Neuronal stem cell (in vitro differentiated cells): Measurements from ENCODE around the gene UBE2QL1.

ENCODE experiments used
- DNase-seq: peaks from one replicate; pipeline ENCODE4 v3.0.0-alpha.2; 2013; ENCODE audit warnings: low spot score
- H2AFZ ChIP-seq: one replicate; pipeline ENCODE4 v1.6.1; 2013; ENCODE audit warnings: mild to moderate bottlenecking, low read length, inconsistent platforms
- H2AK5ac ChIP-seq: 2 replicates; pipeline ENCODE4 v1.6.1; 2013; ENCODE audit warnings: low read depth, mild to moderate bottlenecking, inconsistent platforms, low read length, moderate library complexity, mixed read lengths
- H2BK120ac ChIP-seq: 2 replicates; pipeline ENCODE4 v1.6.1; 2013; ENCODE audit warnings: low read depth, mild to moderate bottlenecking, inconsistent platforms, low read length, moderate library complexity, mixed read lengths
- H2BK12ac ChIP-seq: one replicate; pipeline ENCODE4 v1.6.1; 2013; ENCODE audit warnings: low read length, inconsistent platforms
- H2BK15ac ChIP-seq: 2 replicates; pipeline ENCODE4 v1.6.1; 2013; ENCODE audit warnings: mild to moderate bottlenecking, low read length, inconsistent platforms, mixed read lengths
- H2BK5ac ChIP-seq: one replicate; pipeline ENCODE4 v1.6.1; 2013; ENCODE audit warnings: inconsistent platforms, mild to moderate bottlenecking, low read length, moderate library complexity
- H3K14ac ChIP-seq: one replicate; pipeline ENCODE4 v1.6.1; 2013; ENCODE audit warnings: low read length, inconsistent platforms
- H3K18ac ChIP-seq: 2 replicates; pipeline ENCODE4 v1.6.1; 2013; ENCODE audit warnings: low read length, inconsistent platforms
- H3K23ac ChIP-seq: 2 replicates; pipeline ENCODE4 v1.6.1; 2013; ENCODE audit warnings: low read depth, mild to moderate bottlenecking, mixed read lengths, low read length, inconsistent platforms; ENCODE audit not compliant: poor library complexity
- H3K27ac ChIP-seq: replicated peaks from 3 replicates; pipeline ENCODE4 v1.5.1; 2013; ENCODE audit warnings: low read length, inconsistent platforms
- H3K27me3 ChIP-seq, 3 experiments: 2 replicates each; pipeline ENCODE4 v1.6.1; 2013; ENCODE audit warnings: low read length in 3 of 3, mild to moderate bottlenecking in 2 of 3, inconsistent platforms in 1 of 3, low read depth in 1 of 3, mixed read lengths in 1 of 3, moderate library complexity in 1 of 3; ENCODE audit not compliant: control insufficient read depth in 3 of 3, insufficient read depth in 3 of 3
- H3K36me3 ChIP-seq, 2 donors: replicated peaks in 1 of 2; 2 replicates each; pipeline ENCODE4 v1.6.1; 2013; ENCODE audit warnings: low read length in 2 of 2; ENCODE audit not compliant: control insufficient read depth in 2 of 2, insufficient read depth in 2 of 2
- H3K4ac ChIP-seq: 2 replicates; pipeline ENCODE4 v1.6.1; 2013; ENCODE audit warnings: inconsistent platforms, mild to moderate bottlenecking, low read length, moderate library complexity
- H3K4me1 ChIP-seq, 2 donors: 1 replicate in 1 of 2; 2 replicates in 1 of 2; pipeline ENCODE4 v1.6.1; 2013; ENCODE audit warnings: low read length in 2 of 2, low read depth in 1 of 2; ENCODE audit not compliant: control insufficient read depth in 2 of 2, insufficient read depth in 1 of 2
- H3K4me2 ChIP-seq: one replicate; pipeline ENCODE4 v1.6.1; 2013; ENCODE audit warnings: mild to moderate bottlenecking, low read length, inconsistent platforms; ENCODE audit not compliant: insufficient read depth, poor library complexity, severe bottlenecking
- H3K4me3 ChIP-seq, 2 donors: 2 replicates each; pipeline ENCODE4 v1.5.1; 2013; ENCODE audit warnings: low read length in 2 of 2, mild to moderate bottlenecking in 2 of 2, inconsistent platforms in 1 of 2, moderate library complexity in 1 of 2
- H3K79me1 ChIP-seq: one replicate; pipeline ENCODE4 v1.6.1; 2013; ENCODE audit warnings: low read depth, mild to moderate bottlenecking, inconsistent platforms, low read length, moderate library complexity
- H3K9ac ChIP-seq: one replicate; pipeline ENCODE4 v1.6.1; 2013; ENCODE audit warnings: mild to moderate bottlenecking, low read depth, low read length, inconsistent platforms; ENCODE audit not compliant: poor library complexity
- H3K9me3 ChIP-seq, 2 donors: replicated peaks in 1 of 2; 2 replicates each; pipeline versions ENCODE3 to v1.6.1; 2013; ENCODE audit warnings: low read length in 2 of 2, mild to moderate bottlenecking in 2 of 2, inconsistent platforms in 1 of 2, low read depth in 1 of 2, mixed read lengths in 1 of 2, moderate library complexity in 1 of 2; ENCODE audit not compliant: control insufficient read depth in 2 of 2, insufficient read depth in 1 of 2
- H4K8ac ChIP-seq: one replicate; pipeline ENCODE4 v1.6.1; 2013; ENCODE audit warnings: low read depth, mild to moderate bottlenecking, inconsistent platforms, low read length, moderate library complexity
- H4K91ac ChIP-seq: one replicate; pipeline ENCODE4 v1.6.1; 2013; ENCODE audit warnings: low read length, low read depth, mild to moderate bottlenecking, inconsistent platforms; ENCODE audit not compliant: poor library complexity
- WGBS, 2 donors: extraction: QIAGEN DNeasy Blood & Tissue Kit; methylation state at CpG; one replicate each; pipeline ENCODE4 v1.1.7; 2013; ENCODE audit warnings: missing lambda C conversion rate in 2 of 2, mixed read lengths in 1 of 2; ENCODE audit not compliant: insufficient read length in 2 of 2, insufficient replicate concordance in 1 of 2; ENCODE audit errors: extremely low coverage in 2 of 2; 5-methylcytosine and 5-hydroxymethylcytosine counted together

The UBE2QL1 gene

DNA sequence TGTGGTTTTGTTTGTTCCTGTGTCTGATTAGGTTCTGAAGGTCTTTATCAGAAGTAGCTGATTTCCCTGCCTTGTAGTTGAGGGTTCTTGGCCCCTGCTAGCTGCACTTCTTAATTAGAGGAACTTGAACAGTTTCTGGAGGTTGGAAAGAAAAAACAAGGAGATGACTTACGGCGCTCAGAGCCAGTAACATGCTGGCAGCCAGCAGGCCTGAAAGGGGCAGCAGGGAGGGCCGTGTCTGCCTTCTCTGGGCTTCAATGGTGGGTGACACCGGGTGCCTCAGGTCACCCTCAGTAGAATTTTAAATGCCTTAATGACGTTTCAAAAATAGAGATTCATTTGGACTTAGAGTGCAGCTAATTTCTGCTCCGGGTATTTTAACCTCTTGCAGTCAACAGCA lies 15.8 kb downstream of the UBE2QL1 start:
- Histone ChIP-seq H3K9me3 (no peaks in the 10 kb centered on the region), H2BK5ac (no peak overlapping the region), H3K4me2 (no peak overlapping the region), H3K27me3 (peaks cover 0 to 27% (median 0%) of the 10 kb centered on the region in 3 experiments), H2AK5ac (no peak overlapping the region), H3K79me1 (no peaks in the 10 kb centered on the region), H3K23ac (no peak overlapping the region), H3K4me3 (no peak overlapping the region), H3K4me1 (peaks cover 0 to 19% of the 10 kb centered on the region in 2 donors), H3K27ac (no peak overlapping the region), H3K18ac (no peak overlapping the region), H2BK120ac (no peak overlapping the region), H2BK15ac (no peak overlapping the region), H3K14ac (no peak overlapping the region), H2AFZ (no peak overlapping the region), H4K8ac (no peak overlapping the region), H3K4ac (no peak overlapping the region), H3K36me3 (no peaks in the 10 kb centered on the region), H4K91ac (no peak overlapping the region), H2BK12ac (no peak overlapping the region), H3K9ac (no peak overlapping the region)
- WGBS, 2 donors = no CpG with 5 or more reads among the region's 6 CpGs
- DNase-seq = no peak

DNA sequence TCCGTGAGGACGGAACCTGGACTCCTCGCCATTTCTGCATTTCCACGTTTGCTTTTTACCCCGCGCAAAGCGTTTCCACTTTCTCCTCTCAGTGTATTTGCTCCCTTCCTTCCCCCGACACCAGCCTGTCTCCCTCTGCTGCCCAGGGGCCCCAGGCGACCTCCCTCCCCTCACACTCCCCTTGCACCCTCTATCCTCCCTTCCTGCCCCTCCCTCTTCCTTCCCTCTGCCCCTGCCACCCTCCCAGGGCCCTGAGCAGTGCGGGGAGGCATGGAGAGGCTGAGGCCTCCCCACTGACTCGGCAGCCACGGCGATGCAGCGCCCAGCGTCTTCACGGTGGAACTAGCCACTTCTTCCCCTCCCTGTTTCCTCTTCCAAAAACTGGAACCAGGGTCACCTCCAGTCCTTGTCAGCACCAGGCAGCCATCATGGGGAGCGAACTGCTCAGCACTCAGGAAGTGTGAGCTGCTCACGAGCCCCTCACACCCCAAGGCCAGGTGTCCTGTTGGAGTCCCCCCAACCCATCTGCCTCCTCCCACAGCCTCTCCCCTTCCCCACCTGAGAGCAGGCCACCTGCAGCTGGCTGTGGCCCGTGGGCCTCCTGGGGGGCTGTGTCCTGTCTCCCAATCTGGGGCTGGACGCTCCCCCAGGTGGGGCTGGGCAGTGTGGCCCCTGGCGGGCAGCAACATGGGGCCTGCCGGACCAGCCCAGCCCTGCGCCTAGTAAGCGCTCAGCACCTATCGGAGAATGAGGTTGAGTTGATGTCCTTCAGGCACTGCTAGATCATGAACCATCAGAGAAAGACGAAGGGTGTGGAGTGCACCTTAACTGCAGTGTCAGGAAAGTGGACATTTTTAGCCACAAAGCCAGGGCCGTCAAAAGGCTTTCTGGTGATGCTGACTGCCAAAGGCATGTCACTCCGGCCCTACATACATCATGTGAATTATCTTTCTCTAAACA lies 17.5 kb downstream of the UBE2QL1 start:
- peak overlapping the region; percentile 49 for H3K23ac ChIP-seq
- peak overlapping the region; percentile 67 for H3K14ac ChIP-seq
- peak overlapping the region; percentile 47 for H2BK5ac ChIP-seq
- no peak overlapping the region for H4K91ac ChIP-seq
- H3K4ac ChIP-seq = peak overlapping the region; percentile 72
- H3K9ac ChIP-seq = peak overlapping the region; percentile 72
- peaks cover 0 to 19% of the 10 kb centered on the region in 2 donors for H3K4me1 ChIP-seq
- no peak overlapping the region for H3K4me2 ChIP-seq
- H2AK5ac ChIP-seq = peak overlapping the region; percentile 95
- H4K8ac ChIP-seq = peak overlapping the region; percentile 84
- H2AFZ ChIP-seq = no peak overlapping the region
- no CpG with 5 or more reads among the region's 28 CpGs for WGBS, 2 donors
- peak overlapping the region; percentile 54 for H2BK15ac ChIP-seq
- no peak overlapping the region for H3K4me3 ChIP-seq
- H2BK12ac ChIP-seq = peak overlapping the region; percentile 76
- no peaks in the 10 kb centered on the region for H3K9me3 ChIP-seq
- no peaks in the 10 kb centered on the region for H3K36me3 ChIP-seq
- no peaks in the 10 kb centered on the region for H3K79me1 ChIP-seq
- no peak for DNase-seq
- H3K27ac ChIP-seq = no peak overlapping the region
- H3K27me3 ChIP-seq = peaks cover 0 to 32% (median 0%) of the 10 kb centered on the region in 3 experiments
- peak overlapping the region; percentile 55 for H2BK120ac ChIP-seq
- H3K18ac ChIP-seq = peak overlapping the region; percentile 93

DNA sequence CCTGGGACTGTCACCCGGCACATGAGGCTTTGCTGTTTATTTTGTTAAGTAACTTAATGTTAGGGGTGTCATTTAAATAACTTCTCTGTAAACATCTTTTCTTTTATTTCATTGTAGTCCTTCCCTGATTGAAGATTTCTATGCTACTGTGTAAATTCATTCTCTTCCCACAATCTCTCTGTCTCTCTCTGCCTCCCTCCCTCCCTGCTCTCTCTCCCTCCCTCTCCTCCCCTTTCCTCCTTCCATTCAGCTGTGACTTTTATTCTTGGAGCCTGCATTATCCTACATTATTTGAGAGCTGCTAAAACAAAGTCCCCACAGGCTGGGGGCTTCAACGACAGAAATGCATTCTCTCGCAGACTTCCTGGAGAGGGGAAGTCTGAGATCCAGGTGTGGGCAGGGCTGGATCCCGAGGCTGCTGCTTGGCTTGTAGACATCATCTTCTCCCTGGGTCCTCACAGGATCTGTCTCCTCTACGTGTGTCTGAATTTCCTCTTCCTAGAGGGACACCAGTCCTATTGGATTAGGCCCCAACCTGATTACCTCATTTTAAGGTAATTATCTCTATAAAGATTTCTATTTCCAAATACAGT lies 18.4 kb downstream of the UBE2QL1 start:
- Histone ChIP-seq H3K27me3 (peaks cover 0 to 34% (median 0%) of the 10 kb centered on the region in 3 experiments), H2BK5ac (no peak overlapping the region), H3K4me2 (no peak overlapping the region), H3K9ac (no peak overlapping the region), H4K91ac (no peak overlapping the region), H2BK15ac (no peak overlapping the region), H3K4ac (no peak overlapping the region), H3K4me1 (peaks cover 0 to 19% of the 10 kb centered on the region in 2 donors), H3K4me3 (no peak overlapping the region), H2AFZ (no peak overlapping the region), H2AK5ac (no peak overlapping the region), H3K18ac (no peak overlapping the region), H4K8ac (no peak overlapping the region), H3K14ac (no peak overlapping the region), H3K9me3 (no peaks in the 10 kb centered on the region), H3K36me3 (no peaks in the 10 kb centered on the region), H3K23ac (no peak overlapping the region), H2BK12ac (no peak overlapping the region), H2BK120ac (no peak overlapping the region), H3K27ac (no peak overlapping the region), H3K79me1 (no peaks in the 10 kb centered on the region)
- DNase-seq = no peak
- WGBS, 2 donors = no CpG with 5 or more reads among the region's 5 CpGs

DNA sequence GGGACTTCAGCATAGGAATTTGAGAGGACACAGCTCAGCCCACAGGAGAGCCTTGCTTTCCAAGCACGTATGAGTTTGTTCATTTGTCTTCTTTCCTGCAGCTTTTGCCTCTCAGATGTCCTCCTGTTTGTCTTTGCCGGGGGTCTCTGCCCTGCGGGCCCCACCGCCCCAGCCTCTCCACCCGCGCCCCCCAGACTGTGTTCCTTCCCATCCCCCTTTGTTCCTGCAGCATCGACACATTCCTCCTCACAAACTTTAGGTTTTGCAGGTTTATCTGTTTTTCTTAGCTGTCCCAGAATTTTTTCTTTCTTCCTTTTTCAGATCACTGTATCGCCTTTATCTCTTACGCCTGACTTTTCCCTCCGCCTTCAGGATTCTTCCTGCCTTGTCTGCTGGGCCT lies 18.9 kb downstream of the UBE2QL1 start:
- Histone ChIP-seq H3K4me1 (peaks cover 0 to 19% of the 10 kb centered on the region in 2 donors), H2AK5ac (no peak overlapping the region), H3K9me3 (no peaks in the 10 kb centered on the region), H3K23ac (no peak overlapping the region), H4K91ac (no peak overlapping the region), H3K4ac (no peak overlapping the region), H2BK120ac (no peak overlapping the region), H3K18ac (no peak overlapping the region), H3K79me1 (no peaks in the 10 kb centered on the region), H4K8ac (no peak overlapping the region), H3K9ac (no peak overlapping the region), H3K27me3 (peaks cover 0 to 38% (median 0%) of the 10 kb centered on the region in 3 experiments), H3K27ac (no peak overlapping the region), H2BK12ac (no peak overlapping the region), H3K4me3 (no peak overlapping the region), H2BK15ac (no peak overlapping the region), H2BK5ac (no peak overlapping the region), H3K14ac (no peak overlapping the region), H2AFZ (no peak overlapping the region), H3K36me3 (no peaks in the 10 kb centered on the region), H3K4me2 (no peak overlapping the region)
- no CpG with 5 or more reads among the region's 10 CpGs for WGBS, 2 donors
- no peak for DNase-seq
